Measurements from ENCODE around the gene DST.

The DST gene

DNA sequence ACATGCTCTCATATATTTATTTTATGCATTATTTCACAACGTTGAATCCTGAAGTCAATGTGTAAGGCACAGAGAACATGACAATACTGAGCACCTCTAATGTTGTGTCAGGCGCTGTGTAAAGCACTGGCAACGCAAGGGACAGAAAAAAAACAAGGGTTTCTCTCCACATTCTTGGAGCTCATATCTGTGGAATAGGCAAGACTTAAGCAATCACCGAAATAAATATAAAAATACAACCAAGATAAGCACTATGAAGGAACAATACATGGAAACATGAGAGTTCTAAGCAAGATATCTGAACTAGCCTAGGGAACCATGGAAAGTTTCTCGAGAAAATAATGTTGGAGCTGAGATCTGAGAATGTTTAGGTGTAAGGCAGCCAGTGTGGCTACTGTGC lies 1.7 kb upstream of the DST start:
- no peak overlapping the region for H3K27ac ChIP-seq
- no peak for TF ChIP-seq ZFX (IDR thresholded peaks at IDR 0.05; ENCODE audit: borderline replicate concordance)
- TF ChIP-seq, protein P1, sequence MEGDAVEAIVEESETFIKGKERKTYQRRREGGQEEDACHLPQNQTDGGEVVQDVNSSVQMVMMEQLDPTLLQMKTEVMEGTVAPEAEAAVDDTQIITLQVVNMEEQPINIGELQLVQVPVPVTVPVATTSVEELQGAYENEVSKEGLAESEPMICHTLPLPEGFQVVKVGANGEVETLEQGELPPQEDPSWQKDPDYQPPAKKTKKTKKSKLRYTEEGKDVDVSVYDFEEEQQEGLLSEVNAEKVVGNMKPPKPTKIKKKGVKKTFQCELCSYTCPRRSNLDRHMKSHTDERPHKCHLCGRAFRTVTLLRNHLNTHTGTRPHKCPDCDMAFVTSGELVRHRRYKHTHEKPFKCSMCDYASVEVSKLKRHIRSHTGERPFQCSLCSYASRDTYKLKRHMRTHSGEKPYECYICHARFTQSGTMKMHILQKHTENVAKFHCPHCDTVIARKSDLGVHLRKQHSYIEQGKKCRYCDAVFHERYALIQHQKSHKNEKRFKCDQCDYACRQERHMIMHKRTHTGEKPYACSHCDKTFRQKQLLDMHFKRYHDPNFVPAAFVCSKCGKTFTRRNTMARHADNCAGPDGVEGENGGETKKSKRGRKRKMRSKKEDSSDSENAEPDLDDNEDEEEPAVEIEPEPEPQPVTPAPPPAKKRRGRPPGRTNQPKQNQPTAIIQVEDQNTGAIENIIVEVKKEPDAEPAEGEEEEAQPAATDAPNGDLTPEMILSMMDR (IDR thresholded peaks at IDR 0.05), result no peak

DNA sequence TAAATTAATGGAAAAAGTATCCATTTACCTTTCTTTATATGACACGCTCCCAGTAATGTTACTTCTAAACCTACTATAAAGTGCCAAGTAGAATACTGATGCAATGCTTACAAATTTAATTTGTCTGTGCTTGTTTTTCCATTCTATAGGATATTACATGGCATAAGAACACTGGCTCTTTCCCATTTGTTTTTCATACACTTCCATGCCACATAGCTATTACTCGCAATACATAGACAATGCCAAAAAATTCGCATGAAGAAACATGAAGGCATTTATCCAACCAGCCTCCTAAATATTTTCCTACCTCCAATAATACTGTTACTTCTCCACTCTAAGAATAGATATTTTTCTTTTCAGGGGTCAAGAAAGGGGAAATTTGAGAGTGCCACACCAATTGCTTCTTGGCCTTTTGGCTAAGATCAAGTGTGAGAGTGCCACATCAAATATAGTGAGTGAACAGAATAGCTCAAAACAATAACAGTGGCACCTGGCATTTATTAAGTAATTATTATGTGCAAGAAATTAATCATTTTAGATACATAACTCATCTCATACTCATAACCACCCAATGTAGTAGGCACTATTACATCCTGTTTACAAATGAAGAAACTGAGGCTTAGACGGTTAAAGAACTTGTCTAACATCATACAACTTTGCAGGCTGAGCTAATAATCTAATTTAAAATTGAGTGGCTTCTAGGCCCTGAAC lies 845 bp upstream of the DST start:
- TF ChIP-seq, protein P1 (IDR thresholded peaks at IDR 0.05), result no peak
- TF ChIP-seq ZFX (IDR thresholded peaks at IDR 0.05; ENCODE audit: borderline replicate concordance), result no peak
- 0 out of 2 replicates have a peak overlapping the region, but pooled peaks have one; percentile 14 for H3K27ac ChIP-seq

DNA sequence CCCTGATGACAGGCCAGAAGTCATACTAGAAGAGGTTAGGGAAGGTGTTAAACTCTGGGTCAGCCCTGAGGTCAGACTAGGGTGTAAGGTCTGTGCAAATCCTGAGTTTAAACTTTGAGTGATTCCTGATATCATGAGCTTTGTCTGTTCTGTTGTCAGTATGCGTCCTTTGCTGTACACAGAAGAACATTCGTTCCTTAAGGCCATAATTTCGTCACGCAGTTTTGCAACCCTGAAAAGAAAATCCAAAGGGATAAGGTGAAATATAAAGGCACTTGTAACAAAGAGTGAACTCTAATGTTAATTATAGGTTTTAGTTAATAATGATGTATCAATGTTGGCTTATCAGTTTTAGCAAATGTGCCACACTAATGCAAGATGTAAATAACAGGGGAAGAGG lies 2.3 kb downstream of the DST start:
- TF ChIP-seq, protein P1 (IDR thresholded peaks at IDR 0.05), result no peak
- no peak for TF ChIP-seq ZFX (IDR thresholded peaks at IDR 0.05; ENCODE audit: borderline replicate concordance)

DNA sequence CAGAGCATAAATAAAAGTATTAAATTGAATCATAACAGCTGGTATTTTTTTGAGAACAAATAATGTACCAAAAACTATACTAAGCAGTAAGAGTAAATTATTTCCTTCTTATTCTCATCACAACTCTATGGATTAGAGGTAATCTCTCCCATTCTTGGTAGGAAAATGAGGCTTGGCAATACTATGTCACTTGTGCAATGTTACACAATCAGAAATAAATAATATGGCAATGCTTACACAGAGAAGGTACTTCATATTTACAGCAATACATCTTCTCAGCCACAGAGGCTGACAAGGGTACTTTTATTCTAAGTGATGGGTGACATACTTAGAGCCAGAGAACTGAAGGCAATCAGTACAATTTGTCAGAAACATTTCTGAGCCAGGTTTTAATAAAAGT lies 3.9 kb downstream of the DST start:
- no peak for TF ChIP-seq ZFX (IDR thresholded peaks at IDR 0.05; ENCODE audit: borderline replicate concordance)
- TF ChIP-seq, protein P1 (IDR thresholded peaks at IDR 0.05), result no peak
- no peak overlapping the region for H3K27ac ChIP-seq

More for the DNA sequence above, 2.3 kb downstream of the DST start:
- no peak overlapping the region for H3K27ac ChIP-seq

DNA sequence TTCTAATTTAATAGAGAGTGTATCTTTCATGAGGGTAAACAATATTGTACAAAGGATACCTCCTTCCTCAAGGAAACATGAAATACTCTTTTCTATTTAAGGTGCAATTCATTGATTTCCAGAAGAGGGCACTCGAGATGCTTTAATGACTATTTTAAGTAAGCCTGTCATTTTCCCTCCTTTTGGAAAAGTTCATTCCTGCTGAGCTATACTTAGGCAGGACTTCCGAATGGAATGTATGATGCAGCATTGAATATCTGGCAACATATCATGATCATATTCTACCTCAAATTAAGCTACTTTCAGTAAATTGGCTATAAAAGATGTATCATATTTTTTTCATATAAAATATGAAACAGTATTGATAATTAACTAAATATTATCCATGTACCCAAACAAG lies 5.0 kb downstream of the DST start:
- H3K27ac ChIP-seq, result no peak overlapping the region
- TF ChIP-seq ZFX (IDR thresholded peaks at IDR 0.05; ENCODE audit: borderline replicate concordance), result no peak
- TF ChIP-seq, protein P1 (IDR thresholded peaks at IDR 0.05), result peak; percentile 77

DNA sequence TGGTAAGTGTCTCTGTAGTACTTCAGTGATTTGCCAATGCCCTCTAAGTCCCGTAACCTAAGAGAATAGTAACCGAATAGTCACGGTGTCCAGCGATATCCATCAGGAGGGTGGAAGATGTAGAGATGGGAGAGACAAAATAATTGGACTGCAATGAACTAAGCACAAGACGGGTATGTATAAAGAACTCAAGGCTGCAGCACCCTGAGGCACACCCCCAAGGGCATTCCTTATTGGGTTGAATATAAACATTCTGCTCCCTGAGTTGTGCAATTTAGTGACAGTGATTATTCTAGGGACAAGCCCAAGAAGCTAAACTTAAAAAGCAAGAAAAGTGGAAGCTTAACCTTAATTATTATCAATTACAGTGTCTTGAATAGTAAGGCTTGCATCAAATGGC lies 14.6 kb downstream of the DST start:
- no peak for TF ChIP-seq ZFX (IDR thresholded peaks at IDR 0.05; ENCODE audit: borderline replicate concordance)
- TF ChIP-seq, protein P1 (IDR thresholded peaks at IDR 0.05), result no peak
- H3K27ac ChIP-seq, result no peak overlapping the region

DNA sequence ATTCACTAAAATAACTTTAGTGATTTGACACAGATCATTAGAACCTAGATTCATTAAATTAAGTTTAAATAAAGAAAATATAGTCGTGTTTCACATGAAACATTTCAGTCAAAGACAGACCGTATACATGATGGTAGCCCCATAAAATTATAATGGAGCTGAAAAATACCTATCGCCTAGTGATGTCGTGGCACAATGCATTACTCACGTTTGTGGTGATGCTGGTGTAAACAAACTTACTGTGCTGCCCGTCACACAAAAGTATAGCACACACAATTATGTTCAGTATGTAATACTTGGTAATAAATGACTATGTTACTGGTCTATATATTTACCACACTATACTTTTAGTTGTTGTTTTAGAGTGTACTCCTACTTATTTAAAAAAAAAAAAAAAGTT lies 17.3 kb downstream of the DST start:
- peak overlapping the region; percentile 72 for H3K27ac ChIP-seq
- TF ChIP-seq ZFX (IDR thresholded peaks at IDR 0.05; ENCODE audit: borderline replicate concordance), result no peak
- TF ChIP-seq, protein P1 (IDR thresholded peaks at IDR 0.05), result no peak
